ENCODE results near the gene CCL7.
"Not testable (repeated sequence)": the region's sequence is repeated elsewhere in the genome, so short reads cannot be mapped to it uniquely, and the experiment has no call there.

Gene CCL7

DNA sequence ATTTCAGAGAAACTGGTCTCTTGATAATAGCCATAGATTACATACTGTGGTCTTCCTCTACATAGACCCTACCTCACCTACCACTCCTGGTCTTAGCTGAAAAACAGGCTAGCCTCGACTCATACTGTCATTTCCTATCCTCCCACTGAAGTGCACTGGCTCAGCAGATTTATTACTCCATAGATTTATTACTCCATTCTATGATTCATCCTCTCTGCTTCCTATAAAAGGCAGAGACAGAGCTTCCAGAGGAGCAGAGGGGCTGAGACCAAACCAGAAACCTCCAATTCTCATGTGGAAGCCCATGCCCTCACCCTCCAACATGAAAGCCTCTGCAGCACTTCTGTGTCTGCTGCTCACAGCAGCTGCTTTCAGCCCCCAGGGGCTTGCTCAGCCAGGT is at the start of gene CCL7:
Gene CCL7 (plus strand): TSS at position 253 of the 400 bp plus-strand sequence. CDS start 70 bp downstream, at position 323.
- no peak for DNase-seq (ENCODE audit: low spot score)

DNA sequence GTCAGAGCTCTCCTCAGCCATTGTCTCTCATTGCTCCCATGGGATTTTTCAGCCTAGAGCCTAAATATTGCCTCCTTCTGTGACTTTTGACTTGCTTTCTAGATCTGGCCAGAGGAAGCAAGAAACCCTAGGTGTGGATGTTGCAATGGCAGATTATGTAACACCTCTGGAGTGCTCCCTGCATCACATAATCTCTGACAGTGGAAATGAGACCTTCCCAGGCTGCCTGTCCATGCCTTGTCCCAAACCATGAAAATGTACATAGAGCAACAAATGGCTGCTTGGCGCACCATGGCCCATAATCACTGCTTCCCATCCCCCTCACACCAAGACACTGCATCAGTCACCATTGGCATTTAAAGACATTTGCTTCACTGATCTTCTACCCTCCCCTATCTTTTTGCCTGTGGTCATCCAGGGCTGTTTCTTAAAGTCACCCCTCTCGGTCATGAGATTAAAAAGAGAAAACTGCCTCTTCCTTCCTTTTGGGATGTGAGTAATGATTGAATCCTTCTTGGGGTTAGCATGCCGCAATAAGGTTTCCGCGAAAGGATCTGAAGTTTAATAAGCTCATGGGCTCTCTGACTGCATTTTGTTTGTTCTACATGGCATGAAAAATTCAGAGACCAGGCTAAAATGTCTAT is 49.1 kb upstream of the CCL7 start:
- no peak for DNase-seq (ENCODE audit: low spot score)

DNA sequence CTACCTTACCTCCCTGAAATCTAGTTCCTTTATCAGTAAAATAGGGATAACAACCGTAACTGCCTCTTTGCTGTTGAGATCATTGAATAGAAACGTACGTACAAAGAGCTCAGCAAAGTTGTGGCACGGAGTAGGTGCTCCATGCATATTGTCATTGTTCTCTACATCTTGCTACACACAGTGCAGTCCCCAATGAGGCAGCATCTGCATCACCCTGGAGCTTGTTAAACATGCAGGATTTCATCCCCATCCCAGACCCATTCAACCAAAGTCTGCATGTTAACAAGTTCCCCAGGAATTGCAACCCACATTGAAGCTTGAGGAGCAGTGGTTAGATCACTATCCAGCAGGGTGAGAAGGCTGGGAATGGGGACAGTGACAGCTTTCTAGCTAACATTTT is 48.6 kb upstream of the CCL7 start:
- DNase-seq (ENCODE audit: low spot score): no peak

DNA sequence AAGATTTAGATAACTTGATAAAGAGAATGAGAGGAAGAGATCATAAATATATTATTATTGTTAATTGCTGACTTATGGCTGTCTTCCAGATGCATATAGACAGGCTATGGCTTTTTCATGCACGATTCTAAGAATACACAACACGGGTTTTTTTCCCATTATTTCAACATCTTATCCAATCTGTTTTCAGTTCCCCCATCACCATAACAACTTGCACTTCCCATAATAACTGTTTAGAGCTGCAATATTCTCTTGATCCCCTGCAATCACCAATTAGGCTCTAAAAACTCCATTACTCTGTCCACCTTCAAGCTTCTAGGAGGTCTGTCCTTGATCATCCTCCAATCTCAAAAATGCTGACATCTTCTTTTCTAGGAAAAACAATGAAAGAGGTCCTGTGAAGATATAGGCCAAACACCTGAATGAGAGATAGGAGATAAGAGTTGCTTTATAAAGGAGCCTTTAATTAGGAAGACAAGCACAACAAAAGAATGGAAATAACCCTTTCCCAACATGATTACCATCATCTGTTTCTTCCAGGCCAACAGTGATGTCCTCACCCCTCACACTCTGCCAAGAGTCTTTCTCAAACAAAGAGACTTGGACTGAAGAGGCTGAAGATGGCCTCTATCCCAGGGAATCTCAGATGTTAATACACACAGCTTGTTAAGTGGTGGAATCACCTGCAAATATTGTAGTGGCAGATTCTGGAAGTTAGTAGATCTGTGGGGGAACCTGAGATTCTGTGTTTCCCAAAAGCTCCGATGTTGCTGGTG is 47.1 kb upstream of the CCL7 start:
- no peak for DNase-seq (ENCODE audit: low spot score)

DNA sequence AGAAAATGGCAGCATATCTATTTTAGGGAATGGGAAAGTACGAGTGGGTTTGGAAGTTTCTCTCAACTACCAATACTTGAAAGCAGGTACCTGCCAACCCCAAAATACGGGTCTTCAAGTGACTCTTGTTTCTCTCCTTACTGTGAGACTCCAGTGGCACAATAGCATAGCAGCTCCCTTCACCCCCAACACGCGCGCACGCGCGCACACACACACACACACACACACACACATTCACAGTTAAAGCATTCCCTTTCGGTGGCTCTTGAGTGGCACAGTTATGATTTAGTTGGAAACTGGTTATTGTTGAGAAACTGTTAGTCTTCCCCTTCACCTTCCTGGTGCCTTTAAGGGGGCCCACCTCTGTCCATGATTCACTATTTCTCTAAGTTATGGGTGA is 45.0 kb upstream of the CCL7 start:
- DNase-seq (ENCODE audit: low spot score): no peak

DNA sequence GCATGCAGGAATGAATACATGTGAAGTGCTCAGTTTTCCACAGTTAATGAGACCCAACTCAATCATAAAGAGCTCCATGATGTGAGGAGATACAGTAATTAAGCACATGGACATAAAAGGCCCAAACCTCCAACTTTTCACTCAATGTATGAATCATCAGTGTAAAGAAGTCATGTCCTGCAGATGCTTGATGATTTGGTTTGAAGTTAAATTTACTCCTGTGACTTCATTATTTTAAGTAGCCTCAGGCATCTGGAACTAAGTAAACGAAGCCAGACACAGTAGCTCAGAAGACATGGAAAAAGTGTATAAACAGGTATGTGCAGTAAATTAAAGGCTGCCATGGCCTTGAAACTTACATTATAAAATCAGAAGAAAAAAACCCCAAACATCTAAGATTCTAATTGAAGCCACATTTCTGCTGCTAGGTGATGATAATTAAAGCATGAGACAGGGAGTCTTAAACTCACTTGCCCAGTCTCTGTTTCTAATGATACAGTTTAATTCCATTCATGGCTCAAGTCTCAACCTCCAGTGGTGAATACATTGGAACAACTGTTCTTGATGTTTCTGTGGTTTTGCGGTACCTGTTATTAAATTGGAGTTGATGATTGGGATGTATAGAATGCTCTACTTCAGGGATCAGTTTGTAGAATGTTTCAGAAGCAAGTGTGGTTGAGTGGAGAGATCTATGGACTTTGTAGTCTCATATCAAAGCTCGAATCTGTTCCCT is 43.8 kb upstream of the CCL7 start:
- DNase-seq (ENCODE audit: low spot score): no peak

DNA sequence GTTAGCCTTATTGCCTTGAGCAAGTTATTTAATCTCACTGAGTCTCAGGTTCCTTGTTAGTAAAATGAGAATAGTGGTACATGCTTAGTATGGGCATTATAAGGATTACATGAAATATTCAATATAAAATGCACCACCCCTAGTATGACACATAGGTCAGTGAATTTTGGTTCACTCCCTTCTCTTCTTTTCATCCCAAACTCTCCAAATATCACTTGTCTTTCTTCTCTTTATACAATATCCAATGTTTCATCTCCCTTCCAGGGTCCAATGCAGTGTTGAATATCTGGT is 43.3 kb upstream of the CCL7 start:
- no peak for DNase-seq (ENCODE audit: low spot score)

DNA sequence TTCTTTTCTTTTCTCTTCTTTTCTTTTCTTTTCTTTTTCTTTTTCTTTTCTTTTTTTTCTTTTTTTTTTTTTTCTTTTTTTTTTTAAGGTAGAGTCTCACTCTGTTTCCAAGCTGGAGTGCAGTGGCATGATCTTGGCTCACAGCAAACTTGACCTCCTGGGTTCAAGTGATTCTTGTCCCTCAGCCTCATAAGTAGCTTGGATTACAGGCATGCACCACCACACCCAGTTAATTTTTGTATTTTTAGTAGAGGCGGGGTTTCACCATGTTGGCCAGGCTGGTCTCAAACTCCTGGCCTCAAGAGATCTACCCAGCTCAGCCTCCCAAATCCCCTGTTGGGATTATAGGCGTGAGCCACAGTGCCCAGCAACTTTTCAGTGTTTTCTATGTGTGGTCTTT is 42.7 kb upstream of the CCL7 start:
- DNase-seq (ENCODE audit: low spot score): not testable (repeated sequence)

DNA sequence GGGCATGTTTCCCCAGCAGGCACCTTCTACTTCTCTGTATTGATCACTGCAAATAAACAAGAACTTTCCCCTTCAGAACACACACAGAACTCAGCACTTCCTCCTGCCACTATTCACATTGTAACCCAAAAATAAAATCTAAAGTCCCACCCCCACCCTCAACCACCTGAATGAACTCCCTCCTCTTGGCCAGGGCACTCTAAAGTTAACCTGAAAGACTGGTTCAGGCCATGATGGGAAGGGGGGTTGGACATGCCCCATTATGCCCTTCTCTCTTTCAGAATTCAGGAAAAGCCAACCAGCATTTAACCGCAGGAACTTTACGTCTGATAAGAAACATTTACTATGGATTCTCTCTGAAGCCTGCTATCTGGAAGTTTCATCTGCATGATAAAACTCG is 42.3 kb upstream of the CCL7 start:
- DNase-seq (ENCODE audit: low spot score): no peak

DNA sequence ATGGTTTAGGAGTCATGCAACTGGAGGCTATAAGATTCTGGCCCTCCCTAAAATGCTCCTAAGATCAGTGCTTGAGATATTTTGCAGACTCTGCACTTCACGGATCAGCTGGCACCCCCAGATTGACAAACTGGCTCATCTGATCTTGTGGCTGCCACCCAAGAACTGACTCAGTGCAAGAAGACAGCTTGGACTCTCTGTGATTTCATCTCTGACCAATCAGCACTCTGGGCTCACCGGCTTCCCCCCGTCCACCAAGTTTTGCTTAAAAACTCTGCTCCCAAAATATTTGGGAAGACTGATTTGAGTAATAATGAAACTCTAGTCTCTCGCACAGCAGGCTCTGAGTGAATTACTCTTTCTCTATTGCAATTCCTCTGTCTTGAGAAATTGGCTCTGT is 41.2 kb upstream of the CCL7 start:
- DNase-seq (ENCODE audit: low spot score): no peak

DNA sequence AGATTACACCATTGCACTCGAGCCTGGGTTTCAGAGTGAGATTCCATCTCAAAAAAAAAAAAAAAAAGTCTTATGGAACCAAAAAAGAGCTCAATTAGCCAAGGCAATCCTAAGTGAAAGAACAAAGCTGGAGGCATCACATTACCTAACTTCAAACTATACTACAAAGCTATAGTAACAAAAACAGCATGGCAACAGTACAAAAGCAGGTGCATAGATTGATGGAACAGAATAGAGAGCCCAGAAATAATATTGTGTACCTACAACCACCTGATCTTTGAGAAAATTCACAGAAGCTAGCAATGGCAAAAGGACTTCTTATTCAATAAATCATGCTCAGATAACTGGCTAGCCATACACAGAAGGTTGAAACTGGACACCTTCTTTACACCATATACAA is 39.7 kb upstream of the CCL7 start:
- DNase-seq (ENCODE audit: low spot score): no peak

DNA sequence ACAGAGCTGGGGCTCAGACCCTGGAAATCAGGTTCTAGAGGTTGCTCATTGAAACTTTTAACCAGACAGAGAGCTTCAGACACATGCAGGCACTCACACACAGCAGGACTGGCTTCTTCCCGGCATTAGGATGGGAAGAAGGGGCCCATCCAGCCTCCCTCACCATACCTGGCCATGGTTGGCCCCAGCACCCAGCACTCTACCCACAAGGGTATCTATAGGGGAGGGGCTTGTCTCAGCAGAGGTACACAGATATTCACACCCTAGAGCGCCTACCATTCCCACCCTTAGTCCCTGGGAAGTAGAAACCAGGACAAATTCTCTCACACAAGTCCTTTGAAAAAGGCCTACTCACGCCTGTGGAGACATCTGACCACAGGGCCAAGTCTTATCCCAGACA is 35.4 kb upstream of the CCL7 start:
- DNase-seq (ENCODE audit: low spot score): no peak

DNA sequence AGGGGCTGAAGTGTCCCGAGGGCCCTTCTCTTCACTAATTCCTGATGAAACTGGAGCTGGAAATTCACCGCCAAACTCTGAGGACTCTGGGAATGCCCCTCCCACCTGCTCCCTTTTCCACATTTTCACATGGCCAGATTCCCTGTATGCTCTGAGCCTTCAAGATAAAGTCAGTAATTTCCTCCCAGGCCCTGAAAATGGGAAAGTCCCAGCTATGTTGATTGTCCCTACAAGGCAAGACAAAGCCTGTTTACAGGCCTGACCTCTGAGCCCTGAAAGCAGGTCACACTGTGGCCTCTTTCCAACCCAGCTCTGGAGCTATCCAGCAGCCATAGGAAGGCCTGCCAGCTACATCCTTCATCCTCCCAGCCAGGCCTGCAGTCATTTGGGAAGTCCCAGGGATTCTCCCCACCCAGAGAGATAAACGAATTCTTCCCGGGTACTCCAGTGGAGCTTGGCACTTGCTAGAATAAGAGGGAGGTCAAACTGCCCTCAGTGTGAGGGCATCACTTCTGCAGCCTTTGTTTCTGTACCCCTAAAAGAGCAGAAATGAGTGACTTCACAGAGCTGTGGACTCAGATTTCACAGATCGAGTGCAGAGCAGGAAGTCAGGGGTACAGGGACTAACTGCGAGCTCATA is 34.5 kb upstream of the CCL7 start:
- DNase-seq (ENCODE audit: low spot score): no peak

DNA sequence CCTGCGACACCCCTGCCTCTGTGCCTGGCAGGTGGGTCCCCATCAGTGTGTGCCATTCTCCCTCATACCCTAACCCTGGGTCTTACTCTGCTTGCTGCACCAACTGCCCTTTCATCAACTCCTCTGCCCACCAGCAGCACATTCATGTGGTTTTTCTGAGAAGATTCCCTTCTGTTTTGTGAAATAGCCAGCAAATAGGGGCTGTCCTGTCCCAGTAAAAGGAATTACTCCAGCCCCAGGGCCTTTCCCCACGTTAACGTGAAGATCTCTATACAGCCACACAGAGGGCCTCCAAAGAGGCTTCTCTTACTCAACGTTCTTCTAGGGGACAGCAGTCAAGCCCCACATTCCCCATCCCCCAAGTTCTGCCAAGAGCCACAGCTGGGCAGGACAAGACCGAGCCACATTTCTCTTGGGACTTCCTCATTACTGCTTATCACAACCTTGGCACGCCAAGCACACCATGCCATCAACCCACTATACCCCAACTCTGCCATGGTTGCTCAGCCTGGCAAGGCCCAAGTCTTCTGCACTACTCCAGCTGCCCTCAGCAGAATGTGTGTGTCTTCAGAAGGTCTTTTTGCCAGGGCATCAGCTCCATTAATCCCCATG is 33.6 kb upstream of the CCL7 start:
- DNase-seq (ENCODE audit: low spot score): no peak

DNA sequence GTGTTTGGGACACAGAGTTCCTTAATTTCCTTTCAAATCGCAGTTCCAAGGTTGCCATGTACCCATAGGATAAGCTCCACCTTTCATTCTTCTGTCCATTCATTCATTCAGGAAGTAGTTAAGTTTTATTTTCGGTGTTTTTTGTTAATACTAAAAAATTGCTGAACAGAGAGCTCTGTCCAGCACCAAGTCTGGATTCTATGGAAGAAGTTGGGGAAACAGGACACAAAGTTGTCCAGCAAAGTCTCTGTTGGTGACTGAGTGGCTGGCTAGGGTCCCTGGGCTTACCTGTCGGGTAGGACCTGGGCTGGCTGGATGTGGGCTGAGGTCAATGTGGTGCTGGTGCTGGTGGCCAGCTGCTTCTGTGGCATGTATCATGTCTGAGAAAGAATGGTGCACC is 32.6 kb upstream of the CCL7 start:
- no peak for DNase-seq (ENCODE audit: low spot score)

DNA sequence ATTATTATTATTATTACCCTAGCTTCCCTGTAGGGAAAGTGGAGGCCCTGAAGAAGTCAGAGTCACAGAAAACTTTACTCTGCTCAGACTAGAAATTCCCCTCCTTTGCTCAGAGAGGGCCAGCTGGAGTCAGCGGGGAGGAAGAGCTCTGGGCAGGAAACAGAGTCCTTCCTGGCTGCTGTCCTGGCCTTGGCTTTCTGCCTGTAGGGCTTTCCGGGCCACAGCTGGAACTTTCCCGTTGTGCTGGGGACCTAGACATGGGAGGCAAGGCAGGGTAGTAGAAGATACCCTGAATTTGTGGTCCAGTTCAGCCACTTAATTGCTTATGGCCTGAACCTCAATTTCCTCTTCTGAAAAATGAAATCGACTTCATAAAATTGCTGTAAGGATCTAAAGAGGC is 29.0 kb upstream of the CCL7 start:
- DNase-seq (ENCODE audit: low spot score): peak; percentile 4

DNA sequence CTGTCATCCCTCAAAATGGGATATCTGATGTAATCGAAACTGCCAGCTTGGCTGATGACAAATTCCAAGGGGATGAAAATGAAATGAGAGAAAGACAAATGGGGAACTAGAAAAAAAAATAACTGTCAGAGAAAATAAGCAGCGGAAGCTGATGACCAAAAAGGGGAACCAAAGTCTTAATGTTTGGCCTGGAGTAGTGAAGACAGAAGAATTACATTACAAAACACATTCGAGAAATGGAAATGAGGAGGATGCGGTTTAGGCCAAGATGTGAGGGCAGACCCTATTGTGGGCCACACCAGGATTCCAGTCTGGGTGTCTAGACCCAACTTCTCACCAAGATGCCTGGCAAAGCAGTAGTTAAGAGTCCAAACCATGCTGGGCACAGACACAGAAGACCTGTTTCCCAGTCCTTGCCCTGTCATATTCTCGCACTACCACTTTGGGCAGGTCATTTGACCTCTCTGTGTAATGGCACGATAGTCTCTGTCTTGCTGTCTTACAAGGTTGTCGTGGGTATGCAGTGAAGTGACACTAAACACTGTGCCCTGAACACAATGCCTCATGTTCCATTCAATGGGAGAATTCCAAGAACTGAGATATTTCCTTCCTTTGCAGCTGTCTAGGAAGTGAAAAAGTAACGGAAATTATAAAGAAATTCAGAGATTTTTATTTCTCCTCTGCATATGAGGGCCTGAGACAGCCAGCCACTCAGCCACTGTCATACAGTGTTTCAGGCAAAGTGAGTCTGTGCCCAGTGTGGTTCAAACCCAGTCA is 27.2 kb upstream of the CCL7 start:
- no peak for DNase-seq (ENCODE audit: low spot score)

DNA sequence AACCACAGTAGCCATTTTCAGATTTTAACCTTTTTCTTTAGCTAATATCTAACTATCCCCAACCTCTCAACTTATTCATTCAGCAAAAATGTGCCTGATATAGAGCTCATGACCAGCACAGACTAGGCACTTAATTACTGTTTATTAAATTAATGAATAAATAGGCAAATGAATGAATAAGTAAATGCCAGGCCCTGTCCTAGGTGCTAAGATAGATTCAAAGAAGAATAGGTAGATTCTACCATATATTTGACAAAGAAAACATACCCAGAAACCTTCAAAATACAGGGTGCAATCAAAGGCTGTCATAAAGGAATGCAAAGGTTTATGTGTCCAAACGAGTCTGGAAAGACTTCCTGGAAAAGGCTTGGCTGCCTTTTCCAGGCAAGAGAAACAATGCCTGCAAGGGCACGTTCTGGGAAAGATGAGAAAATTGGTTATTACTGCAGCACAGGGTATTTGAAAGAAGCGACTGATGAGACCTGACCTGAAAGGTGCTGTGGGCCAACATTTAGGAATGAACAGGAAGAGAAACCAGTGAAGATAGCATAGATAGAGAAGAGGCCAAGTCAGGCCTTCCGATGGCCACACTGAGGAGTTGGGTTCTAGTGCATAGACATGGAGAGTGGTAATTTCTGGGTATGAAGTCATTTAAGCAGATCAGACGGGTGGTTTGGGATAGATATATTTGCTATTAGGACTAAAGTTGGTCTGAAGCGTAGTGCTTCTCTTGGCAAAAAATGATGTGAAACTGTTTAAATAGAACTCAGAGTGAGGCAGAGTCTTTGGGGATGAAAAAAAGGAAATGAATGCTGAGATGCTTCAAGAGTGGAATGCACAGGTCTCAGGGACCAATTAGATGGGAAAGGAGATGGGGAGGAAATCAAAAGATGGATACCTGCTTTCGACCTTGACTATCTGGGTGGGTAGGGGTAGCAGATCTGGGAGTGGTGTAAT is 26.4 kb upstream of the CCL7 start:
- no peak for DNase-seq (ENCODE audit: low spot score)

DNA sequence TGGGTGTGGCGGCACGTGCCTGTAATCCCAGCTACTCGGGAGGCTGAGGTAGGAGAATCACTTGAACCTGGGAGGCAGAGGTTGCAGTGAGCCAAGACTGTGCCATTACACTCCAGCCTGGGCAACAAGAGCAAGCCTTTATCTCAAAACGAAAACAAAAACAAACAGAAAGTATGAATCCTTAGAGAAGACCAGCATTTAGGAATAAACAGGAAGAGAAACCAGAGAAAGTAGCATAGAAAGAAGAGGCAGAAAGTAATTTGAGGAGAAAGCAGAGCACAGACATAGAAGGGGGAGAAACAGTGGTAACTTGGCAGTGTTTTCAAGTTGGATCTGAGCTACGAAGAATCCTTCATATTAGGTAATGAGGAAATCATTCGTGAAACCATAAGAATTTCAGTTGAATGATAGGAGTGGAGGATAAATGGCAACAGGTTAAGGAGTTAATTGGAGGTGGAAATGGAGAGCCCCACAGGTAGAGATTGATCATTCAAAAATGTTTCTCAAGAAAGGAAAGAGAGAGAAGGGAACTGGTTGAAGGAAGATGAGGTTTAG is 24.6 kb upstream of the CCL7 start:
- no peak for DNase-seq (ENCODE audit: low spot score)

DNA sequence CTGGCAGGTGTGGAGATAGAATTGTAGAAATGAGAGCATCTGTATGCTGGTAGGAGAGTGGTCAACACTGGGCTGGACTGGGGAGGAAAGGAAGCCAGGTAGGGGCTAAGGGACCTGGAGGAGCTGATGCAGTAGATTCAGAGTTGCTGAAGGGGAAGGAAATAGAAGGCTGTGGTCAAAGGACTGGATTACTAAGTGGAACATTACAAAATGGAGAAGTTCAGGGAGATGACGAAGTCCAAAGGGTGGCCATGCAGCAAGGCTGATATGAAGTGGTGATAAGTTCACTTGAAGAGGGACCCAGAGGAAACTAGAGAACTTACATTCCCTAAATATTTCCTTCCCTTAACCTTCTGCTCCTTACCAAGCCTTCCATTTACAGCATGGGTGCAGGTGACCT is 23.6 kb upstream of the CCL7 start:
- no peak for DNase-seq (ENCODE audit: low spot score)
